Measurements from ENCODE around the gene IGFBP7.

- TF ChIP-seq EZH2 (IDR thresholded peaks at IDR 0.05; ENCODE audit: low read length, missing control alignments) (no peak), CTCF (conservative IDR thresholded peaks at IDR 0.05 in 1 of 2, IDR thresholded peaks at IDR 0.05 in 1 of 2; ENCODE audit: low read depth in 1 of 2, low read length in 2 of 2) (no peak)
These were observed 56.7 kb downstream of the IGFBP7 start for GRCh38 chr4:57053508-57053907.
